ENCODE data around the gene TUBG2. TPM values are rescaled to one million over a fixed set of nuclear protein-coding genes. Genes with fewer than 3 reads are reported as not detected.

TUBG2 gene
- total and polyA plus RNA-seq, 2 of the 8 experiments (the other 6 are each of a cell fraction or from before 2014, with no cell fraction given): 14.8 to 16.6 TPM

DNA sequence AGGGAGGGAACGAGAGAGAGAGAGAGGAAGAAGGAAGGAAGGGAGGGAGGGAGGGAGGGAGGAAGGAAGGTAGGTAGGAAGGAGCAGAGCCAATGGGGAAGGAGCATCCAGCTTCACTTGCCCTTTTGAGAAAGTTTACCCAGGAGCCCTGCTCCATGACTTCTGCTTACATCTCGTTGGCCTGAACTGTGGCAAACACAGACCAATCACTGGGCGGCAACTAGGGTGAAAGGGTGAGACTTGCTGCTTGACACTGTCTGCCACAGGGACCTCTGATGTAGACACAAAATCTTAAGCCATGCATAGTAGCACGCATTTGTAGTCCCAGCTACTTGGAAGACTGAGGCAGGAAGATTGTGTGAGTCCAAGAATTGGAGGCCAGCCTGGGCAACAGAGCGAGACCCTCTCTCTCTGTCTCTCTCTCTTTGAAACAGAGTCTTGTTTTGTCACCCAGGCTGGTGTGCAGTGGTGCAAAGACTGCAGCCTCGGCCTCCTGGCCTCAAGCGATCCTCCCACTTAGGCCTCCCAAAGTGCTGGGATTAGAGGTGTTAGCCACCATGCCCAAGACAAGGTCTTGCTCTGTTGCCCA lies 19.5 kb upstream of the TUBG2 start:
- FAIRE-seq (no peak), DNase-seq (ENCODE audit: low read depth in 1 of 2, low spot score in 2 of 2) (no peak)
- Histone ChIP-seq H4K20me1 (replicated peaks in 1 of 2; ENCODE audit: control insufficient read depth in 1 of 2, insufficient read depth in 2 of 2, low read length in 2 of 2) (no peaks in the 10 kb centered on the region), H4K91ac (replicated peaks; ENCODE audit: insufficient read length, low read length) (no peak overlapping the region), H3K9me3 (ENCODE audit: insufficient read depth in 2 of 2, low read depth in 1 of 2, low read length in 1 of 2) (no peaks in the 10 kb centered on the region), H2BK5ac (ENCODE audit: low read depth, low read length) (no peak overlapping the region), H2BK120ac (replicated peaks; ENCODE audit: low read depth, low read length) (no peak overlapping the region), H4K8ac (ENCODE audit: extremely low read depth, insufficient read depth, low read length) (no peak overlapping the region), H3K4me3 (ENCODE audit: extremely low read depth in 1 of 4, insufficient read depth in 2 of 4, low read depth in 3 of 4, low read length in 4 of 4) (no peak overlapping the region), H3K14ac (ENCODE audit: insufficient read length) (no peak overlapping the region), H3K27ac (ENCODE audit: low read depth, low read length) (no peak overlapping the region), H3K4me1 (replicated peaks in 1 of 4; ENCODE audit: control insufficient read depth in 3 of 4, insufficient read depth in 4 of 4, low read length in 3 of 4) (peaks cover 0 to 2% (median 0%) of the 10 kb centered on the region in 4 experiments; a peak in 1 of 7 replicates), H3K9ac (replicated peaks in 1 of 4; ENCODE audit: extremely low read depth in 1 of 4, low read depth in 3 of 4, low read length in 3 of 4) (no peak overlapping the region), H2BK20ac (ENCODE audit: low read length) (no peak overlapping the region), H3K23ac (ENCODE audit: insufficient read length) (no peak overlapping the region), H3K79me1 (ENCODE audit: low read depth, low read length) (no peaks in the 10 kb centered on the region), H3K23me2 (ENCODE audit: low read depth, low read length) (no peaks in the 10 kb centered on the region), H3K36me3 (ENCODE audit: control insufficient read depth in 2 of 4, insufficient read depth in 4 of 4, low read length in 3 of 4) (no peaks in the 10 kb centered on the region), H3K79me2 (ENCODE audit: control insufficient read depth in 1 of 2, insufficient read depth in 2 of 2, low read length in 2 of 2) (no peaks in the 10 kb centered on the region), H3K4me2 (ENCODE audit: insufficient read depth in 1 of 2, low read depth in 2 of 2, low read length in 2 of 2) (no peak overlapping the region), H3K4ac (replicated peaks; ENCODE audit: insufficient read length, low read depth, low read length) (no peak overlapping the region), H4K5ac (ENCODE audit: insufficient read length, low read depth, low read length) (no peak overlapping the region), H2AFZ (ENCODE audit: low read length) (peak overlapping the region; percentile 76; the same call in 1 of the 2 replicates), H2BK12ac (ENCODE audit: low read depth, low read length) (no peak overlapping the region), H3K18ac (ENCODE audit: extremely low read depth, low read length) (no peak overlapping the region), H2BK15ac (ENCODE audit: low read length) (no peak overlapping the region), H2AK5ac (ENCODE audit: low read depth, low read length) (no peak overlapping the region), H3K56ac (replicated peaks; ENCODE audit: insufficient read length, low read depth, low read length) (no peak overlapping the region), H3K27me3 (replicated peaks in 1 of 4; ENCODE audit: control insufficient read depth in 3 of 4, extremely low read depth in 1 of 4, insufficient read depth in 3 of 4, low read length in 3 of 4) (no peaks in the 10 kb centered on the region)
- TF ChIP-seq SIN3A (conservative IDR thresholded peaks at IDR 0.05 in 1 of 2, IDR thresholded peaks at IDR 0.05 in 1 of 2; ENCODE audit: low read depth in 1 of 2, low read length in 2 of 2): no peak
- no peak for TF ChIP-seq CHD1 (IDR thresholded peaks at IDR 0.05; ENCODE audit: low read depth, low read length)
- TF ChIP-seq CBX5 (IDR thresholded peaks at IDR 0.05; ENCODE audit: low read depth, low read length): no peak
- no peak for TF ChIP-seq CHD2 (IDR thresholded peaks at IDR 0.05; ENCODE audit: low read length)
- no peak for TF ChIP-seq ATF3 (IDR thresholded peaks at IDR 0.05; ENCODE audit: insufficient read depth, low read depth, low read length)
- no peak for TF ChIP-seq EGR1 (IDR thresholded peaks at IDR 0.05; ENCODE audit: borderline replicate concordance, low read depth, low read length)
- ChIA-PET POLR2A (ENCODE audit: partially characterized antibody) (interaction anchor here (0.6 to 1.0 kb wide), 3 partner anchors 9 to 730 kb away, joined by 3 to 7 read pairs (median 3); no protein-coding TSS in a partner anchor), CTCF (ENCODE audit: partially characterized antibody) (interaction anchor here (1.2 to 1.6 kb wide), 3 partner anchors 16 to 41 kb away, joined by 3 to 5 read pairs (median 3); no protein-coding TSS in a partner anchor)
- whole genome bisulfite sequencing, 2 experiments (ENCODE audit: extremely low coverage in 1 of 2, insufficient coverage in 1 of 2, insufficient read length in 1 of 2, insufficient replicate concordance in 2 of 2, low coverage in 1 of 2, low lambda C conversion rate in 2 of 2, missing lambda C conversion rate in 1 of 2): 96% methylated on average over 5 of the region's 7 CpGs; no CpG with 5 or more reads in 1 of the 2 experiments
